Fibroblast of lung (primary cell): ENCODE data around the gene DIAPH1.

Experiments used
- EZH2 ChIP-seq: IDR thresholded peaks from 2 replicates; pipeline ENCODE4 v1.5.1; 2012; ENCODE audit warnings: low read length, control low read depth, mild to moderate bottlenecking; ENCODE audit errors: missing control alignments
- TF ChIP-seq, protein P1 (sequence below), 2 donors: IDR thresholded peaks in 1 of 2; conservative IDR thresholded peaks in 1 of 2; 1 replicate in 1 of 2; 2 replicates in 1 of 2; pipeline ENCODE4 v1.5.1; 2011 to 2012; ENCODE audit warnings: low read length in 2 of 2, control low read depth in 1 of 2, inconsistent platforms in 1 of 2, low read depth in 1 of 2, mild to moderate bottlenecking in 1 of 2

DNA sequence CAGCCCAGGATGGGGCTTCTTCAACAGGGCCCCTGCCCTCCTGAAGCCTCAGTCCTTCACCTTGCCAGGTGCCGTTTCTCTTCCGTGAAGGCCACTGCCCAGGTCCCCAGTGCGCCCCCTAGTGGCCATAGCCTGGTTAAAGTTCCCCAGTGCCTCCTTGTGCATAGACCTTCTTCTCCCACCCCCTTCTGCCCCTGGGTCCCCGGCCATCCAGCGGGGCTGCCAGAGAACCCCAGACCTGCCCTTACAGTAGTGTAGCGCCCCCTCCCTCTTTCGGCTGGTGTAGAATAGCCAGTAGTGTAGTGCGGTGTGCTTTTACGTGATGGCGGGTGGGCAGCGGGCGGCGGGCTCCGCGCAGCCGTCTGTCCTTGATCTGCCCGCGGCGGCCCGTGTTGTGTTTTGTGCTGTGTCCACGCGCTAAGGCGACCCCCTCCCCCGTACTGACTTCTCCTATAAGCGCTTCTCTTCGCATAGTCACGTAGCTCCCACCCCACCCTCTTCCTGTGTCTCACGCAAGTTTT lies 106.3 kb downstream of the DIAPH1 start:
- TF ChIP-seq, protein P1, sequence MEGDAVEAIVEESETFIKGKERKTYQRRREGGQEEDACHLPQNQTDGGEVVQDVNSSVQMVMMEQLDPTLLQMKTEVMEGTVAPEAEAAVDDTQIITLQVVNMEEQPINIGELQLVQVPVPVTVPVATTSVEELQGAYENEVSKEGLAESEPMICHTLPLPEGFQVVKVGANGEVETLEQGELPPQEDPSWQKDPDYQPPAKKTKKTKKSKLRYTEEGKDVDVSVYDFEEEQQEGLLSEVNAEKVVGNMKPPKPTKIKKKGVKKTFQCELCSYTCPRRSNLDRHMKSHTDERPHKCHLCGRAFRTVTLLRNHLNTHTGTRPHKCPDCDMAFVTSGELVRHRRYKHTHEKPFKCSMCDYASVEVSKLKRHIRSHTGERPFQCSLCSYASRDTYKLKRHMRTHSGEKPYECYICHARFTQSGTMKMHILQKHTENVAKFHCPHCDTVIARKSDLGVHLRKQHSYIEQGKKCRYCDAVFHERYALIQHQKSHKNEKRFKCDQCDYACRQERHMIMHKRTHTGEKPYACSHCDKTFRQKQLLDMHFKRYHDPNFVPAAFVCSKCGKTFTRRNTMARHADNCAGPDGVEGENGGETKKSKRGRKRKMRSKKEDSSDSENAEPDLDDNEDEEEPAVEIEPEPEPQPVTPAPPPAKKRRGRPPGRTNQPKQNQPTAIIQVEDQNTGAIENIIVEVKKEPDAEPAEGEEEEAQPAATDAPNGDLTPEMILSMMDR (conservative IDR thresholded peaks at IDR 0.05 in 1 of 2, IDR thresholded peaks at IDR 0.05 in 1 of 2; ENCODE audit: low read depth in 1 of 2, low read length in 2 of 2), result peak; percentile 80
- no peak for TF ChIP-seq EZH2
